BLaER1 treated with 17β-estradiol and CSF1 and Interleukin-3, amounts not matched to agents 10 nM and 100 nM (cell line): ENCODE results near the gene GCN1.
"Not testable (repeated sequence)": the region's sequence is repeated elsewhere in the genome, so short reads cannot be mapped to it uniquely, and the experiment has no call there.

Source experiments
- H3K27ac ChIP-seq, 11 experiments: shearing (Covaris generic); formaldehyde crosslinking; 2 replicates each; pipeline ENCODE4 v1.8.1; 2022
- H3K27me3 ChIP-seq, 11 experiments: shearing (Covaris generic); formaldehyde crosslinking; 2 replicates each; pipeline ENCODE4 v1.8.1; 2022
- H3K36me3 ChIP-seq, 11 experiments: shearing (Covaris generic); formaldehyde crosslinking; 2 replicates each; pipeline ENCODE4 v1.8.1; 2022
- H3K4me1 ChIP-seq, 10 experiments: shearing (Covaris generic); formaldehyde crosslinking; 2 replicates each; pipeline ENCODE4 v1.8.1; 2022
- H3K4me2 ChIP-seq, 11 experiments: shearing (Covaris generic); formaldehyde crosslinking; 2 replicates each; pipeline ENCODE4 v1.8.1; 2022
- H3K4me3 ChIP-seq, 10 experiments: shearing (Covaris generic); formaldehyde crosslinking; 2 replicates each; pipeline ENCODE4 v1.8.1; 2022
- H3K9ac ChIP-seq, 11 experiments: shearing (Covaris generic); formaldehyde crosslinking; 2 replicates each; pipeline ENCODE4 v1.8.1; 2022
- H3K9me3 ChIP-seq, 11 experiments: shearing (Covaris generic); formaldehyde crosslinking; replicated peaks in 1 of 11; 2 replicates each; pipeline ENCODE4 v1.8.1; 2022
- H4K20me1 ChIP-seq, 11 experiments: shearing (Covaris generic); formaldehyde crosslinking; 2 replicates each; pipeline ENCODE4 v1.8.1; 2022
- Cebpa-rat ChIP-seq, 11 experiments: shearing (Covaris generic); IDR thresholded peaks; 2 replicates each; pipeline ENCODE4 v1.8.1; 2022

The GCN1 gene

GRCh38 chr12:120216742-120217605 lies 22.5 kb upstream of the GCN1 start:
- H3K4me3 ChIP-seq, result no peak overlapping the region
- 0 out of 20 replicates have a peak, but pooled peaks cover 0 to under 1% (median 0%) of the 10 kb centered on the region in 10 experiments for H3K4me1 ChIP-seq
- H3K9ac ChIP-seq, result no peak overlapping the region
- H4K20me1 ChIP-seq, result peaks cover 0 to 97% (median 0%) of the 10 kb centered on the region in 11 experiments; a peak in 11 of 22 replicates
- TF ChIP-seq Cebpa-rat (IDR thresholded peaks at IDR 0.05), result no peak
- no peak overlapping the region for H3K4me2 ChIP-seq
- no peaks in the 10 kb centered on the region for H3K9me3 ChIP-seq
- H3K27me3 ChIP-seq, result no peaks in the 10 kb centered on the region
- no peak overlapping the region for H3K27ac ChIP-seq
- peaks cover 50 to 100% (median 94%) of the 10 kb centered on the region in 11 experiments for H3K36me3 ChIP-seq

DNA sequence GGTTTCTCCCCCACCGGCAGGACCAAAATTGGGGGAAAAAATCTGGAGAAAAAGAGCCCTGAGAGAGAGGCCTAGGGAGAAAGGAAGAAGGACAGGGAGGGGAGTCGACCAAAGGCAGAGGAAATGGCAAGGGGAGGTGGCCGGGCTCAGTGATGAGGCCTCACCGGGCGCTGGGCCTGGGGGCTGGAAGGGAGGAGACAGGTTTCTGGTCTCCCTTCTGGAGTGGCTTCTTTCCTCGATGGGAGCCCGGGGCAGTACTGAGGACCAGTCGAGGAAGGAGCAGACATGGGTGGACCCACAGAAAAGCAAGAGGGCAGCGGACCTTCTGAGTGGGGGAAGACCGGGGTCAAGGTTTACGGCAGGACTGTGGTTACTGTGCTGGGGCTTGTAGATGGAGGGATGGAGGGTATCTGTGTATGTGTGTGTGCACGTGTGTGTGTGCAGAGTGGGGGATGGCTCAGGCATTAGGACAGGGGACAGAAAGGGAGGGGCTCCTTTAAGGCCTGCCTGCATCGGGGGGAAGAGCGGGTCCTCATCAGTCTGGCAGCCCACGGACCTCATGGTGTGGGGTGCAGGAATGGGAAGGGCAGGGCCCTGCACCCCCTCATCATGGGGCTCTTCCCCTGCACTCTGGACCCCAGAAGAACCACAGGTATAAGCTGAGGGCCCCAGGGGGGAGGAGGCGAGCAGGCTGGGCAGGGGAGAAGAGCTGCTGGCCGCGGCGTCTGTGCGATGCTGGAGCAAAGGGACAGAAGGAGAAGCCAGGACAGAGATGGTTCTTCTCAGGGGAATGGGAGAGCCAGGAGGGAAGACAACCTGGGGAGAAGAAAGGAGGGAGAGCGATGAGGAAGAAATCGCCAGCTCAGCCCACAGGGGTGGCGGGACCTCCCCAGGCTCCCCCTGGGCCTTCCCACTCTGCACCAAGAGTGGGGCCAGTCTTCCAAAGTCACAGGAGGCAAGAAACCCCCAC lies 21.5 kb upstream of the GCN1 start:
- no peaks in the 10 kb centered on the region for H3K9me3 ChIP-seq
- no peak overlapping the region for H3K4me2 ChIP-seq
- peaks cover 0 to 9% (median under 1%) of the 10 kb centered on the region in 10 experiments; a peak in 6 of 20 replicates for H3K4me1 ChIP-seq
- H3K4me3 ChIP-seq, result no peak overlapping the region
- no peaks in the 10 kb centered on the region for H3K27me3 ChIP-seq
- H4K20me1 ChIP-seq, result peaks cover 0 to 96% (median 0%) of the 10 kb centered on the region in 11 experiments; a peak in 10 of 22 replicates
- peaks cover 52 to 100% (median 94%) of the 10 kb centered on the region in 11 experiments for H3K36me3 ChIP-seq
- no peak for TF ChIP-seq Cebpa-rat (IDR thresholded peaks at IDR 0.05)
- 0 out of 22 replicates have a peak overlapping the region, but pooled peaks of 2 of the 11 experiments have one; percentile 5 to 13 for H3K9ac ChIP-seq
- H3K27ac ChIP-seq, result no peak overlapping the region; a peak in 1 of 22 replicates

GRCh38 chr12:120215357-120215735 lies 20.8 kb upstream of the GCN1 start:
- Histone ChIP-seq H4K20me1 (peaks cover 0 to 94% (median 0%) of the 10 kb centered on the region in 11 experiments; a peak in 10 of 22 replicates), H3K4me3 (no peak overlapping the region), H3K9me3 (no peaks in the 10 kb centered on the region), H3K9ac (0 out of 22 replicates have a peak overlapping the region, but pooled peaks of 2 of the 11 experiments have one; percentile 5 to 13), H3K36me3 (peaks cover 55 to 100% (median 94%) of the 10 kb centered on the region in 11 experiments), H3K4me2 (no peak overlapping the region), H3K27me3 (no peaks in the 10 kb centered on the region), H3K27ac (no peak overlapping the region), H3K4me1 (peaks cover 0 to 9% (median 2%) of the 10 kb centered on the region in 10 experiments; a peak in 6 of 20 replicates)
- no peak for TF ChIP-seq Cebpa-rat (IDR thresholded peaks at IDR 0.05)

DNA sequence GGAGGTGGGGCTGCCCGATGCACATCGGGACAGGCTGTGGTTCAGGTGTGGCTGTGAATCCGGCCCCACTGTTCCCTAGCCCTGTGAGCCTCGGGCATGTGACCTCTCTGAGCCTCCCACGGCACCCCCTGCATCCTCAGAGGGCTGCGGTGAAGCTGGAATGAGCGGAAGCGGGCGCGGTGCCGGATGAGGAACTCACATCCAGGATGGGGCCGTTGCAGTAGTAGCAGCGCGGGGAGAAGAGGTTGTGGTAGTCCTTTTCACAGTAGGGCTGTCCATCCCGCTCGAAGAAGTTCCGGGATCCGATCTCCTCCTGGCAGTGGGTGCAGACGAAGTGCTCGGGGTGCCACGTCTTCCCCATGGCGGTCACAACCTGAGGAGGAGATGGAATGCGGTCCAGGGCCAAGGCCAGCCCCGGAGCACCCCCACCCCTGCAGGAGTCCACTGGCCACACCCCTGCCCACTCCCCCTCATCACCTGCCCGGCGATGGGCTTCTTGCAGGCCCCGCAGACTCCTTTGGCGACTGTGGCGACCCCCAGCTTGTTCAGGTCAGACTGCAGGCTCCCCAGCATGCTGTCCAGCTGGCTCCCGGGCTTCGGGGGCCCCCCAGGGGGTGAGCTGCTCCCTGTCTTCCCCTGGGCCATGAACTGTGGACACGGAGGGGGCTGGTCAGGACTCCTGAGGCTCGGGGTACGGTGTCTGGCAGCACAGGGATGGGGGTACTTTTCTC lies 20.3 kb upstream of the GCN1 start:
- H3K4me2 ChIP-seq, result no peak overlapping the region
- no peak overlapping the region for H3K4me3 ChIP-seq
- H3K36me3 ChIP-seq, result peaks cover 59 to 100% (median 94%) of the 10 kb centered on the region in 11 experiments
- H3K9ac ChIP-seq, result no peak overlapping the region; a peak in 1 of 22 replicates
- peaks cover 0 to 93% (median 0%) of the 10 kb centered on the region in 11 experiments; a peak in 9 of 22 replicates for H4K20me1 ChIP-seq
- peaks cover 0 to 9% (median 2%) of the 10 kb centered on the region in 10 experiments; a peak in 6 of 20 replicates for H3K4me1 ChIP-seq
- H3K27ac ChIP-seq, result no peak overlapping the region
- no peaks in the 10 kb centered on the region for H3K27me3 ChIP-seq
- TF ChIP-seq Cebpa-rat (IDR thresholded peaks at IDR 0.05), result no peak
- H3K9me3 ChIP-seq, result no peaks in the 10 kb centered on the region

DNA sequence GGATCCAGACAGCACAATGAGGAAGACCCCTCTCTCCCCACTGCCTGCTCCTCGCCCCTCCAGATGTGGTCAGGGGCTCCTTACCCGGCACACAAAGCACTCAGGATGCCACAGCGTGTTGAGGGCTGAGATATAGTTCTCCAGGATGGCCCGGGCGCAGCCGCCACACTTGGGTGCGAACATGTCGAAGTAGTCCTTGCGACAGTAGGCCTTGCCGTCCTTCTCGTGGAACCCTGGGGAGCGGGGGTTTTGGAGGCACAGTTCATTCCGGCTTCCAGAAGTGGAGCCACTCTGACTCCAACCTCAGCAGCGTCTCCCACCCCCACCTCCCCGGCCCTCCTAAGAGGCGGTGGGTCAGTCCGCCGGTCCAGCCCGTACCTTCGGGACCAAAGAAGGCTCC lies 19.2 kb upstream of the GCN1 start:
- peaks cover 0 to 87% (median 0%) of the 10 kb centered on the region in 11 experiments; a peak in 9 of 22 replicates for H4K20me1 ChIP-seq
- no peak overlapping the region for H3K27ac ChIP-seq
- peaks cover 55 to 97% (median 89%) of the 10 kb centered on the region in 11 experiments for H3K36me3 ChIP-seq
- peak overlapping the region in 1 of 11 experiments; percentile 9; a peak in 1 of 22 replicates for H3K9ac ChIP-seq
- no peak overlapping the region for H3K4me2 ChIP-seq
- TF ChIP-seq Cebpa-rat (IDR thresholded peaks at IDR 0.05), result no peak
- no peaks in the 10 kb centered on the region for H3K27me3 ChIP-seq
- no peak overlapping the region for H3K4me3 ChIP-seq
- peaks cover 0 to 9% (median 2%) of the 10 kb centered on the region in 10 experiments; a peak in 6 of 20 replicates for H3K4me1 ChIP-seq
- no peaks in the 10 kb centered on the region for H3K9me3 ChIP-seq

GRCh38 chr12:120213182-120213581 lies 18.7 kb upstream of the GCN1 start:
- H3K9me3 ChIP-seq, result not testable (repeated sequence)
- H3K36me3 ChIP-seq, result peaks cover 50 to 96% (median 83%) of the 10 kb centered on the region in 11 experiments

GRCh38 chr12:120212301-120212700 lies 17.8 kb upstream of the GCN1 start:
- Histone ChIP-seq H3K9ac (no peak overlapping the region), H3K4me3 (no peak overlapping the region), H3K27ac (no peak overlapping the region), H4K20me1 (peaks cover 0 to 74% (median 0%) of the 10 kb centered on the region in 11 experiments; a peak in 9 of 22 replicates), H3K9me3 (no peaks in the 10 kb centered on the region), H3K36me3 (peaks cover 53 to 98% (median 83%) of the 10 kb centered on the region in 11 experiments), H3K4me1 (peaks cover 0 to 9% (median 2%) of the 10 kb centered on the region in 10 experiments; a peak in 6 of 20 replicates), H3K27me3 (no peaks in the 10 kb centered on the region), H3K4me2 (no peak overlapping the region)
- no peak for TF ChIP-seq Cebpa-rat (IDR thresholded peaks at IDR 0.05)

More at GRCh38 chr12:120213182-120213581, 18.7 kb upstream of the GCN1 start:
- not testable (repeated sequence) for H3K27me3 ChIP-seq, H3K4me1 ChIP-seq, H3K4me3 ChIP-seq, H3K4me2 ChIP-seq, H3K27ac ChIP-seq
- Histone ChIP-seq H4K20me1 (peaks cover 0 to 82% (median 0%) of the 10 kb centered on the region in 11 experiments; a peak in 9 of 22 replicates), H3K9ac (0 out of 22 replicates have a peak overlapping the region, but pooled peaks of 1 of the 11 experiments have one; percentile 9)

GRCh38 chr12:120211904-120212283 lies 17.4 kb upstream of the GCN1 start:
- Histone ChIP-seq H3K9me3 (no peaks in the 10 kb centered on the region), H3K36me3 (peaks cover 56 to 100% (median 83%) of the 10 kb centered on the region in 11 experiments), H3K27ac (no peak overlapping the region), H3K9ac (0 out of 22 replicates have a peak overlapping the region, but pooled peaks of 1 of the 11 experiments have one; percentile 9), H4K20me1 (peaks cover 0 to 70% (median 0%) of the 10 kb centered on the region in 11 experiments; a peak in 9 of 22 replicates), H3K4me3 (no peak overlapping the region), H3K4me1 (peaks cover 0 to 9% (median 2%) of the 10 kb centered on the region in 10 experiments; a peak in 6 of 20 replicates), H3K27me3 (no peaks in the 10 kb centered on the region), H3K4me2 (no peak overlapping the region)
- no peak for TF ChIP-seq Cebpa-rat (IDR thresholded peaks at IDR 0.05)
